Keratinocyte (primary cell): Measurements from ENCODE around the gene ITCH. TPM values are rescaled to one million over a fixed set of nuclear protein-coding genes. Genes with fewer than 3 reads are reported as not detected.

Source experiments
- DNase-seq: peaks from one replicate; pipeline ENCODE4 v3.0.0-alpha.2; 2011; ENCODE audit warnings: low read depth, missing footprints, low spot score
- FAIRE-seq: peaks from 2 replicates; lab custom pipeline; 2011; peaks lifted over from hg19 to GRCh38; lab: Jason Lieb, UNC
- H2AFZ ChIP-seq: 2 replicates; pipeline ENCODE4 v1.6.0; 2012; ENCODE audit warnings: low read length, control low read depth, inconsistent platforms; ENCODE audit not compliant: control insufficient read depth
- H3K27ac ChIP-seq: 2 replicates; pipeline ENCODE4 v1.5.1; 2011; ENCODE audit warnings: low read length; ENCODE audit not compliant: control insufficient read depth, insufficient read depth
- H3K27me3 ChIP-seq: 3 replicates; pipeline ENCODE4 v1.6.0; 2011; ENCODE audit warnings: low read length; ENCODE audit not compliant: control insufficient read depth, insufficient read depth; ENCODE audit errors: extremely low read depth
- H3K36me3 ChIP-seq, 2 experiments: 2 replicates in 1 of 2; 3 replicates in 1 of 2; pipeline ENCODE4 v1.5.1; 2011; ENCODE audit warnings: low read length in 2 of 2, mild to moderate bottlenecking in 1 of 2; ENCODE audit not compliant: control insufficient read depth in 2 of 2, insufficient read depth in 2 of 2; ENCODE audit errors: extremely low read depth in 1 of 2
- H3K4me1 ChIP-seq: 3 replicates; pipeline ENCODE4 v1.5.1; 2011; ENCODE audit warnings: low read length; ENCODE audit not compliant: control insufficient read depth, insufficient read depth; ENCODE audit errors: extremely low read depth
- H3K4me2 ChIP-seq: 3 replicates; pipeline ENCODE4 v1.6.0; 2011; ENCODE audit warnings: low read depth, low read length; ENCODE audit not compliant: control insufficient read depth, insufficient read depth; ENCODE audit errors: extremely low read depth
- H3K4me3 ChIP-seq, 3 experiments: fragments of 200-600 bp in 1 of 3; sonication (generic) in 1 of 3; 2 replicates in 2 of 3; 3 replicates in 1 of 3; pipeline ENCODE4 v1.5.1; 2011 to 2016; ENCODE audit warnings: low read length in 3 of 3, mild to moderate bottlenecking in 3 of 3, control low read depth in 2 of 3, inconsistent platforms in 1 of 3, low read depth in 1 of 3, mixed read lengths in 1 of 3, mixed run types in 1 of 3, moderate library complexity in 1 of 3; ENCODE audit not compliant: control insufficient read depth in 2 of 3, insufficient read depth in 2 of 3; ENCODE audit errors: extremely low read depth in 1 of 3
- H3K79me2 ChIP-seq: 2 replicates; pipeline ENCODE4 v1.6.0; 2012; ENCODE audit warnings: low read length; ENCODE audit not compliant: control insufficient read depth, insufficient read depth
- H3K9ac ChIP-seq: 3 replicates; pipeline ENCODE4 v1.6.0; 2011; ENCODE audit warnings: low read length; ENCODE audit not compliant: control insufficient read depth, insufficient read depth; ENCODE audit errors: extremely low read depth
- H3K9me1 ChIP-seq: 3 replicates; pipeline ENCODE4 v1.6.0; 2011; ENCODE audit warnings: low read length; ENCODE audit not compliant: control insufficient read depth, insufficient read depth; ENCODE audit errors: extremely low read depth
- H3K9me3 ChIP-seq: 2 replicates; pipeline ENCODE4 v1.5.1; 2012; ENCODE audit warnings: low read depth, low read length; ENCODE audit not compliant: control insufficient read depth
- H4K20me1 ChIP-seq: 3 replicates; pipeline ENCODE4 v1.6.0; 2011; ENCODE audit warnings: low read length; ENCODE audit not compliant: control insufficient read depth, insufficient read depth; ENCODE audit errors: extremely low read depth
- EZH2 ChIP-seq: IDR thresholded peaks from one replicate; pipeline ENCODE4 v1.6.1; 2012; ENCODE audit warnings: inconsistent platforms, mild to moderate bottlenecking, low read length, moderate library complexity
- dilution Hi-C: fragments of 300-500 bp; cut with MboI; formaldehyde crosslinking; loops from one replicate; pipeline ENCODE4 v1.7.0; 2020; ENCODE audit warnings: low sequenced_read_pairs; ENCODE audit not compliant: extremely low pct_ligation_motif_present
- polyA plus RNA-seq, 5 experiments: library from polyadenylated mRNA; depleted of rRNA in 3 of 5; stranded (reverse) in 3 of 5; stranded (forward) in 1 of 5; unstranded in 1 of 5; fragments of >200 nt; gene quantifications; 1 replicate in 1 of 5; 2 replicates in 3 of 5; 3 replicates in 1 of 5; pipeline versions ENCODE4 v1.2.1 to v1.2.3, GENCODE V29; 2011 to 2012; ENCODE audit warnings: missing spikeins in 2 of 5, low read depth in 1 of 5, low replicate concordance in 1 of 5
- TF ChIP-seq, protein P1 (sequence below), 3 experiments: IDR thresholded peaks in 1 of 3; conservative IDR thresholded peaks in 1 of 3; optimal IDR thresholded peaks in 1 of 3; 2 replicates in 2 of 3; 3 replicates in 1 of 3; pipeline versions ENCODE3 to v1.5.1; 2011; ENCODE audit warnings: low read length in 3 of 3, mild to moderate bottlenecking in 3 of 3, moderate library complexity in 2 of 3, control low read depth in 1 of 3, inconsistent platforms in 1 of 3; ENCODE audit not compliant: insufficient read depth in 2 of 3; ENCODE audit errors: extremely low read depth in 1 of 3

ITCH gene
- polyA plus RNA-seq, 1 donor (not counting 4 experiments of a cell fraction or from before 2014, with no cell fraction given), result 42.5 TPM

DNA sequence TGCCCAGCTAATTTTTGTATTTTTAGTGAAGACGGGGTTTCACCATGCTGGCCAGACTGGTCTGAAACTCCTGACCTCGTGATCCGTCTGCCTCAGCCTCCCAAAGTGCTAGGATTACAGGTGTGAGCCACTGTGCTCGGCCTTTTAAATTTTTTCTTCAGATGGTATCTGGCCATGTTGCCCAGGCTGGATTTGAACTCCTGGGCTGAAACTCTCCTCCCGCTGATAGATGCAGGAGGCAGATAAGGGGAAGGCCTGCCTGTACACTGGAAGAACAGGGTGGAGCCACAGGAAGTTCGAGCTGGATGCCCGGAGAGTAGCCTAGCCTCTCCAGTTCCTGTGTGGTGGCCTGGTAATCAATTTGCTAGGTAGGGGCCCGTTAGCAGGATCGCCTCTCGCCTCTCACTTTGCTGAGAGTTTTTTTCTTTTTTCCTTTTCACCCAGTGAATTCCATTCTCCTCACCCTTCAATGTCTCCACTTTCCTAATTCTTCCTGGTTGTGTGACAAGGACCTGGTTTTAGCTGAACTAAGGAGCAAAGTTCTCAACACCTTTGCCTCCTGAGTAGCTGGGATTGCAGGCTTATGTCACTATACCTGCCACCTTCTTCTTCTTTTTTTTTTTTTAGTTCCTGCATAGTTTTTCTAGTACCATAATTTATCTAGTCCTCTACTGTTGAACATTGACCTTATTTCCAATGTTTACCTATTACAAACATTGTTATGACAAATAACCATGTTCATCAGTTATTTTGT is 19.4 kb upstream of the ITCH start:
- Histone ChIP-seq H3K9me1 (no peaks in the 10 kb centered on the region), H2AFZ (peak overlapping the region; percentile 40), H3K36me3 (no peaks in the 10 kb centered on the region), H4K20me1 (no peaks in the 10 kb centered on the region), H3K4me3 (no peak overlapping the region), H3K27ac (no peak overlapping the region), H3K9ac (no peak overlapping the region), H3K4me2 (no peak overlapping the region), H3K9me3 (no peaks in the 10 kb centered on the region), H3K27me3 (no peaks in the 10 kb centered on the region), H3K4me1 (peaks cover 9% of the 10 kb centered on the region), H3K79me2 (no peaks in the 10 kb centered on the region)
- dilution Hi-C loops, result no loop called here
- TF ChIP-seq, protein P1, sequence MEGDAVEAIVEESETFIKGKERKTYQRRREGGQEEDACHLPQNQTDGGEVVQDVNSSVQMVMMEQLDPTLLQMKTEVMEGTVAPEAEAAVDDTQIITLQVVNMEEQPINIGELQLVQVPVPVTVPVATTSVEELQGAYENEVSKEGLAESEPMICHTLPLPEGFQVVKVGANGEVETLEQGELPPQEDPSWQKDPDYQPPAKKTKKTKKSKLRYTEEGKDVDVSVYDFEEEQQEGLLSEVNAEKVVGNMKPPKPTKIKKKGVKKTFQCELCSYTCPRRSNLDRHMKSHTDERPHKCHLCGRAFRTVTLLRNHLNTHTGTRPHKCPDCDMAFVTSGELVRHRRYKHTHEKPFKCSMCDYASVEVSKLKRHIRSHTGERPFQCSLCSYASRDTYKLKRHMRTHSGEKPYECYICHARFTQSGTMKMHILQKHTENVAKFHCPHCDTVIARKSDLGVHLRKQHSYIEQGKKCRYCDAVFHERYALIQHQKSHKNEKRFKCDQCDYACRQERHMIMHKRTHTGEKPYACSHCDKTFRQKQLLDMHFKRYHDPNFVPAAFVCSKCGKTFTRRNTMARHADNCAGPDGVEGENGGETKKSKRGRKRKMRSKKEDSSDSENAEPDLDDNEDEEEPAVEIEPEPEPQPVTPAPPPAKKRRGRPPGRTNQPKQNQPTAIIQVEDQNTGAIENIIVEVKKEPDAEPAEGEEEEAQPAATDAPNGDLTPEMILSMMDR (optimal IDR thresholded peaks at IDR 0.05 in 1 of 3, IDR thresholded peaks at IDR 0.05 in 1 of 3, conservative IDR thresholded peaks at IDR 0.05 in 1 of 3; ENCODE audit: extremely low read depth in 1 of 3, insufficient read depth in 2 of 3, low read length in 3 of 3), result no peak
- no peak for TF ChIP-seq EZH2
- DNase-seq, result no peak
- FAIRE-seq, result no peak

DNA sequence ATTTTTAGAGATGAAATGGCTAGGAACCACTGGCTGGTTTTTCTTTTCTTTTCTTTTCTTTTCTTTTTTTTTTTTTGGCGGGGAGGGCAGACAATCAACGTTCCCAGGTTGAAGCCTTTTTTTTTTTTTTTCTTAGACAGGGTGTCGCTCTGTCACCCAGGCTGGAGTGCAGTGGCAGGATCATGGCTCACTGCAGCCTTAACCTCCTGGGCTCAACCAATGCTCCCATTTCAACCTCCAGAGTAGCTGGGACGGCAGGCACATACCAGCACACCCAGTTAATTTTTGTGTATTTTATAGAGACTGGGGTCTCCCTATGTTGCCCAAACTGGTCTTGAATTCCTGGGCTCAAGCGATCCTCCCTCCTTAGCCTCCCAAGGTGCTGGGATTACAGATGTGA is 18.8 kb upstream of the ITCH start:
- DNase-seq (no peak), FAIRE-seq (no peak)
- Histone ChIP-seq H2AFZ (no peak overlapping the region), H3K4me3 (no peak overlapping the region), H3K79me2 (no peaks in the 10 kb centered on the region), H3K4me1 (peaks cover 9% of the 10 kb centered on the region), H3K27ac (no peak overlapping the region), H3K36me3 (no peaks in the 10 kb centered on the region), H3K27me3 (no peaks in the 10 kb centered on the region), H3K9me1 (no peaks in the 10 kb centered on the region), H3K4me2 (no peak overlapping the region), H4K20me1 (no peaks in the 10 kb centered on the region), H3K9me3 (no peaks in the 10 kb centered on the region), H3K9ac (no peak overlapping the region)
- dilution Hi-C loops, result no loop called here
- TF ChIP-seq EZH2, result no peak
- TF ChIP-seq, protein P1 (optimal IDR thresholded peaks at IDR 0.05 in 1 of 3, IDR thresholded peaks at IDR 0.05 in 1 of 3, conservative IDR thresholded peaks at IDR 0.05 in 1 of 3; ENCODE audit: extremely low read depth in 1 of 3, insufficient read depth in 2 of 3, low read length in 3 of 3), result no peak
